Measurements from ENCODE around the gene ANKFN1. TPM values are rescaled to one million over a fixed set of nuclear protein-coding genes. Genes with fewer than 3 reads are reported as not detected.

ANKFN1 gene
- total RNA-seq, 1 experiment from 2014 or later, result 0.10 TPM

DNA sequence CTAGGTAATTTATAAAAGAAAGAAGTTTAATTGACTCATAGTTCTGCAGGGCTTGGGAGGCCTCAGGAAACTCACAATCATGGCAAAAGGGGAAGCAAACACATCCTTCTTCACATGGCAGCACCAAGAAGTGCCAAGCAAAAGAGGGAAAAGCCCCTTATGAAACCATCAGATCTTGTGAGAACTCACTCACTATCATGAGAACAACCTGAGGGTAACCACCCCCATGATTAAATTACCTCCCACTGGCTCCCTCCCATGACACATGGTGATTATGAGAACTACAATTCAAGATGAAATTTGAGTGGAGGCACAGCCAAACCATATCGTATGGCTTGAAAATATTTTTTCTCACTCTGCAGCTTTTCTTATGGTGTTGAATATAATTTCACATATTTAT lies 151.7 kb downstream of the ANKFN1 start:
- no peak for DNase-seq (ENCODE audit: low read depth)
- in situ Hi-C loops (cut with HindIII; ENCODE audit: low pct_unique_long_range_greater_than_20kb, low sequenced_read_pairs), result no loop called here

DNA sequence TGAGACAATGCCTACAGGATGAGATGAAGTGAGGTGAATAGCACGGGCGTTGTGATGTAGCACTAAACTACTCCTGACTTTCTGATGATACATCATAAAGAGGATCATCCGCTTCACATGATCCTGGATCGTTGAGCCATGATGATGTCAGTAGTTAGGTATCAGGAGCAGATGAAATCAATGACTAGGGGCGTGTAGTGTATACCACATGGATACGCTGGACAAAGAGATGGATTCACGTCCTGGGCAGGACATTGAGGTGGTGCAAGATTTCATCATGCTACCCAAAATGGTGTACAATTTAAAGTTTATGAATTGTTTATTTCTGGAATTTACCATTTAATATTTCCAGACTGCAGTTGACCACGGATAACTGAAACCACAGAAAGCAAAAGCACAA lies 156.6 kb downstream of the ANKFN1 start:
- no peak for DNase-seq (ENCODE audit: low read depth)
- in situ Hi-C loops (cut with HindIII; ENCODE audit: low pct_unique_long_range_greater_than_20kb, low sequenced_read_pairs), result no loop called here

DNA sequence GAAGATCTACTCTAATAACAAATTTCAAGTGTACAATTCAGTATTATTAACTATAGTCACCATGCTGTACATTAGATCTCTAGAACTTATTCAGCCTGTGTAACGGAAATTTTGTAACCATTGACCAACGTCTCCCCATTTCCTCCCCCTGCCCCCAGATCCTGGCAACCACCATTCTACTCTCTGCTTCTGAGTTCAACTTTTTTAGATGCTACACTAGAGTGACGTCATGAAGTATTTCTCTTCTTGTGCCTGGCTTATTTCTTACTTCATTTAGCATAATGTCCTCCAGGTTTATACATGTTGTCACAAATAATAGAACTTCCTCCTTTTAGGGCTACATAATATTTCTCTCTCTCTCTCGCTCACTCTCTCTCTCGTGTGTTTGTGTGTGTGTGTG lies 157.5 kb downstream of the ANKFN1 start:
- no peak for DNase-seq (ENCODE audit: low read depth)
- in situ Hi-C loops (cut with HindIII; ENCODE audit: low pct_unique_long_range_greater_than_20kb, low sequenced_read_pairs), result no loop called here

DNA sequence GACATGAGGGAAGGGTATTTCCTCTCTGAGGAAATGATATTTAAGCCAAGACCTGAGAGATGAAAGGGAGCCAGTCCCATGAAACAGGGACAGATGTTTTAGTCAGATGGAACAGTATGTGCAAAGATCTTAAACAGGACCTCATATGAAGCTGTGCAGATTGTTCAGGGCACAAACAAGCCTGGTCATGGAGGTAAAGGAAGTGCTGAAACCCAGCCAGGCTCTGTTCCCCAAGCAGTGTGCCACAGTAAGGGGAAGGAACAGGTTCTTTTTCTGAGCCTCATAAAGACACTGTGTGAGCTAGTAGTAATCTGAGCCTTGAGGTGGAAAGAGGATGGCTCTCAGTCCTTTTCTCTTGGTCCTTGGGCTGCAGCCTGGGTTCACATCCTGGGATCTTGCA lies 159.9 kb downstream of the ANKFN1 start:
- DNase-seq (ENCODE audit: low read depth), result no peak
- in situ Hi-C loops (cut with HindIII; ENCODE audit: low pct_unique_long_range_greater_than_20kb, low sequenced_read_pairs), result no loop called here

DNA sequence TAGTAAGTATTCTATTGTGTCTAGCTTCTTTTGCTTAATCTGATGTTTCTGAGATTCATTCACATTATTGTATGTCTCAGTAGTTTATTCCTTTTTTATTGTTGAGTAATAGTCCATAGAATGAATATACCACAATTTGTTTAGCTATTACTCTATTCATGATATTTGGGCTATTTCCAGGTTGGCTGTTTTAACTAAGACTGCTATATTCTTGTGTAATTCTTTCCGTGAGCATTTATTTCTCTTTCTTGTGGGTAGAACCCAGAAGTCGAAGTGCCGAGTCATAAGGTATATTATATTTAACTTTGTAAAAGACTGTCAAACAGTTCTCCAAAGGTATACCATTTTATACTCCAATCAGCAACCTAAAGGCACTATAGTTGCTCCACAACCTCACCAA lies 160.8 kb downstream of the ANKFN1 start:
- in situ Hi-C loops (cut with HindIII; ENCODE audit: low pct_unique_long_range_greater_than_20kb, low sequenced_read_pairs), result no loop called here
- DNase-seq (ENCODE audit: low read depth), result no peak

DNA sequence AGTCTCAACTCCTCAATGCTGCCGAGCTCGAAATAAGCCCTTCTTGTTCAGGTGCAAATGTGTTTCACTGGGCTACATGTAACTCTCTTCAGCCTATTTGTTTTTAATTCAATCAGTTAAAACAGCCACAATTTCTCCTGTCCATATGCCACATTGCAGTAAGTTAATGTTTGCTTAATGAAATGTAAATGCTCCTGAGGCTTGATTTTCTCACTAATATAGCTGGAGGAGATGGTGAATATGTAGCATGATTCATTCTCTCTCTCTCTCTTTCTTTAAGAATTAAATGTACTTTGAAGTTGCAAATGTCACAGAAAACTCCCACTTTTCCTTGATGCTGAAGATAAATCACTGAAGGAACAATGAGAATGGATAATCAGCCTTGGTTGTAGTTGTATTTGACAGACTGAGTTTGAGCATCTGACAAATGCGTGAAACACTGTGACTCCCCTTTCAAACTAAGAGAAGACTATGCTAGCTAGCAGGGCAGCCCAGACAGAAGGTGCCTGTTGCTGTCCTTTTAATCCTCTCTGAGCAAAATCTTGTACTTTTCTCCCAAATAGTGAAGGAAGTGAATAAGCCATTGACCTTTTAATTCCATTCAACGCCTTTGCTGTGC lies 161.8 kb downstream of the ANKFN1 start:
- in situ Hi-C loops (cut with HindIII; ENCODE audit: low pct_unique_long_range_greater_than_20kb, low sequenced_read_pairs), result no loop called here

DNA sequence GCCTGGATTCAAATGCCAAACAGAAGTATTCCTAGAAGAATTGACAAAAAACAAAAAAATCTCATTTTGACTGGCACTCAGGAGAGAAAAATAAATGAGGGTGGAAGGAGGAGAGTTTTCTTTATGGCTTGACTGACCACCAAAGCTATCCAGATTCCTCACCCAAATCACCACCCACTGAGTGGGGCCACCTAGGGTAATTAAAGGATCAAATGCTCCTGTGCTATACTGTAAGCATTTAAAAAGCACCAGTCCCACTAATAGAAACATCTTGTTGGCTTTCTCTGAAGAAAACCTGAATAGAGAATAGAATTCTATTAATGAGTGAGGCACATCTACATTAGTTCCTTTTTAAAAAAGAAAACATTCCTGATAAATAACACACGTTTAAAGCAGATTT lies 163.3 kb downstream of the ANKFN1 start:
- in situ Hi-C loops (cut with HindIII; ENCODE audit: low pct_unique_long_range_greater_than_20kb, low sequenced_read_pairs), result no loop called here
- DNase-seq (ENCODE audit: low read depth), result no peak

More for the DNA sequence above, 161.8 kb downstream of the ANKFN1 start:
- DNase-seq (ENCODE audit: low read depth), result no peak

DNA sequence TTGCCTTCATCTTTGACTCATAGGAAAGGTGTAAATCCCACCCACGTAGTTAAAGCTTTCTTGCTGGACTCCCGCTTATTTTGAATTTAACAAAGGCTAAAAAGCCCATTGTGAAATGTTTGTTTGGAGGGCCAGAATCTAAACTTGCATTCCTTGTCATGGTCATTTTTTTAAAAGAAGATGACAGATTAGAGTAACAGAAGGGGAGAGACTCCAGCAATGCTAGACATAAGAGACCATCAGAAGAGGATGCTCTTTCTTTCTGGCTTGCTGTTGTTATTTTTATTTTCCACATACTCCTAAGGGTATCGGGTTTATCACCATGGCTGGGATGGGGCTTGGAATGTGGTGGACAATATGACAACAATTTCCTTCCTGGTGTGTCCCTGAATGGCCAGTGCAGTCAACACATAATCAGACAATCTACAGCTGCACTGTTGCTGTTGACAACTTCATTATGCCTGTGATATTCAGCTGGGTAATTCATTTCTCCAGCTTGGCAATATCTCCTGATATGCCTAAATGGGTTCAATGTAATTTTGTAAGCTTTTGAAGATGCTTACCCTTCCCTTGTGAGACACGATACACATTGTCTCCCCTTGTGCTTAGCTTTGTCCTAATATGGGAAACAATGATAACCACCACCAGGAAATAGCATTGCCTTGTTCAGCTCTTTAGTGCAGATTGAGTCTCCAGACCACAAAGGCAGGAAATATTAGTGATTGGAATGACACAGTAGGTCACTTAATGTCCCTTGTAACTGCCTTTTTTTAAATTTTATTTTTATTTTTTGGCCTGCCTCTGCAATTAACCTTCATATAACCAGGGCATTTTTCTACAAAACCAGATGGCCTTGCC lies 164.3 kb downstream of the ANKFN1 start:
- in situ Hi-C loops (cut with HindIII; ENCODE audit: low pct_unique_long_range_greater_than_20kb, low sequenced_read_pairs), result no loop called here
- no peak for DNase-seq (ENCODE audit: low read depth)

DNA sequence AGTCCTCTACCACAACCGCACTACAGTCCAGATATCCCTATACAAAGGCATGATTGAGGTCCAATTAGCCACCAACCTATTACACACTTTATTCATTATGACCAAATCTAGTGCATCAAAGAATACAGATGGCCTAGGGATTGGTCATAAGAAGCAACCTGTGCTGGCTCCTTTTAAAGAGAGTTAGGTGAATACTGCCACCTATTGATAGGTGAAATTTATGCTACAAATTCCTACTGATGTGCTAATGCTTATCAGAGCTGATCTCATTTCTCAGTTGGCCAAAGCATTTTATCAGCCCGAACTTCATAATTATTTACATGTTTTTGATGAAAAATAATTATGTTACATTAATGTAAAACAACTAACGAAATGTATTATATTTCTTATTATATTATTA lies 166.3 kb downstream of the ANKFN1 start:
- DNase-seq (ENCODE audit: low read depth), result peak; percentile 14
- in situ Hi-C loops (cut with HindIII; ENCODE audit: low pct_unique_long_range_greater_than_20kb, low sequenced_read_pairs), result no loop called here

DNA sequence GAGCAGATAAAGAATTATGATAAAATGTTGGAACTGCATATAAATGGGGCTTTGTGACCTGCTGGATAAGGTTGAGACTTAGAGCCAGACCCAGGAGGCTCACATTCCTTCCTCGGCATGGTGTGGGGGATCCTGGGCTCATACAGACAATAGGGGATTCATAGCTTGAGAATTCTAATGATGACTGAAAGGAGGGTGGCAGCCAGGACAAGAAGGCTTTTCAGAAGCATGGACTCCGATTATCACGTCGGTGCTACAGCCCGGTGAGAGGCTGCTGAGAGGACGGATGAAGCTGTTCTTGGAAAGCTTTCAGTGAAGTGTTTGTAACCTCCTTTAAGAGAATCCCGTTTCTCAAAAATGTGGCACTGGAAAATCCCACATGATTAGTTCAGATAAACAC lies 167.2 kb downstream of the ANKFN1 start:
- in situ Hi-C loops (cut with HindIII; ENCODE audit: low pct_unique_long_range_greater_than_20kb, low sequenced_read_pairs), result no loop called here
- DNase-seq (ENCODE audit: low read depth), result no peak

DNA sequence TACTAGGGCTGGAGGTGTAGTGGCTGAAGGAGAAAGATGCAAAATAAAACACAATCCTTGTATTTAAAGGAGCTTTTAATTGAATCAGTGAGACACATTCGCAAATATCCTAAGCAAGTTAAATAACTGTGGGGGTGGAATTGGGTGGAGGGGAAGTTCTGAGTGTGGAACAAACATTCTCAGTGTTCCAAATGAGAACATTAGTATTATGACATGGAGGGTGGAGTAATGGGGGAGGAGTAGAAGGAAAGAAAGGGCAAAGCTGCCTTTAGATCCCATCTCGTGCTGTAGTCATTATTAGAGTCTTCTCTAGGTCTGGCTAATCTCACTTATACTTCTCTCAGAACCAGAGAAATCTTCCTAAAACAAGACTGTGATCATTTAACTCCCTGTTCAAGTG lies 169.7 kb downstream of the ANKFN1 start:
- DNase-seq (ENCODE audit: low read depth), result no peak
- in situ Hi-C loops (cut with HindIII; ENCODE audit: low pct_unique_long_range_greater_than_20kb, low sequenced_read_pairs), result no loop called here

DNA sequence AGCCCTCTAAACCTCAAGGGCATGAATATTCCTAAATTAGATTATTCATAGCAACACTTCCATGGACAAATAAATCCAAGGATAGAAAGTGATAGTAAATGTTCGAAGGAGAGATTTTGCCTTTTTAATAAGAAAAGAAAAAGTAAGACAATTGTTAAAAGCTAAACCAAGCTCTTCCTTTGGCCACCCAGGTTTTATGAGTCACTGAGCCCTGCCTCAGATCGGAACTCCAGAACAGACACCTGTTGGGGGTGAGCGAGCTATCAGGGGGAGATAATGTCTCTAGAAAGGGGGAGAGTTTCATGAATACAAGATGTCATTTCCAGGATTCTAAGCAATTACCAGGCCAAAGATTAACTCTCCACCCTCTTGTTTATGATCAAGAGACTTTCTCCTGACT lies 171.4 kb downstream of the ANKFN1 start:
- in situ Hi-C loops (cut with HindIII; ENCODE audit: low pct_unique_long_range_greater_than_20kb, low sequenced_read_pairs), result no loop called here

DNA sequence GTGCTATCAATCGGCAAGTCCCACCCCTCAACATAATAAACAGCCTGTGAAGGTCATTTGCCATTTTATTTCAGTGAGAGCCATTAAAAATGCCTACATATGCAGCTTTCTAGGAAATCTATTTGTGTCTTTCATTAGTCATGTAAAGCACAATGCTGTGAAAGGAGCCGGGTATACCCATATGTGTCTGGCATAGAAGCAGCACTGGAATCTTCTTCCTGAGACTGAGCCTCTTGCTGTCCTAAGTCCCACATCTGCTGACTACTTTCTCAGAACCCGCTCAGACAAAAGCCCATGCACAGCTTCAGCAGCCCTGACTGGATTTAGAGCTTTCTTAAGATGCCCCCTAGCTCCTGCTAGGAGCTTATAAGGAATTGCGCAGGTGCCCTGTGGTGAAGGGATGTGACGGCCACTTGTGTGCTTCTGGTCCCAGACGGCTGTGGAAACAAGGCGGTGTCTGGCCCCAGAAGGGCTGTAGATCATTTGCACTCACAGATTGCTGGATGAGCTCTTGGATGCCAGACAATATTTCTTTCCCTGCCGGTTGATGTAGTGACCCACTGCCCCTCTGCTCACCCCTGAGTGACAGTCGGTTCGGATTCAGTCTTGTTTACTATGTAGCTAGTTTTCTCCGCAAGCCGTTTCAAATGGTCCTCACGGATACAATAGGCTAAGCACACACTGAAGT lies 172.2 kb downstream of the ANKFN1 start:
- no peak for DNase-seq (ENCODE audit: low read depth)
- in situ Hi-C loops (cut with HindIII; ENCODE audit: low pct_unique_long_range_greater_than_20kb, low sequenced_read_pairs), result no loop called here

More for the DNA sequence above, 171.4 kb downstream of the ANKFN1 start:
- no peak for DNase-seq (ENCODE audit: low read depth)

DNA sequence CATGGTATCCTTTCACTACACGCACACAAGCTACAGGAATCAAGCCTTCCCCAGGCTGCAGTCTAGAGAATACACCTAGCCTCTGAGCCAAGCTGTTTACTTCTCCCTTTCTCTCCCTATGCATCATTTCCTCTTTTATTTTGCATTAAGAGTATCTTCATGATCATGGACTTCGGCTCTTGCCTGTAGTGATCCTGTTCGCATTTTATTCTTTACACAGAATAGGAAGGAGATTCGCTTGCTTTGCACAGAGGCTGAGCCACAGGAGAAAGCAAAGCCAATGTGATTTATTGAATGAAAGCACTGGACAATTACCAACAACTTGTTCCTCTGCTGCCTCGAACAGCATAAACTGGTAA lies 172.7 kb downstream of the ANKFN1 start:
- in situ Hi-C loops (cut with HindIII; ENCODE audit: low pct_unique_long_range_greater_than_20kb, low sequenced_read_pairs), result no loop called here
- DNase-seq (ENCODE audit: low read depth), result no peak

DNA sequence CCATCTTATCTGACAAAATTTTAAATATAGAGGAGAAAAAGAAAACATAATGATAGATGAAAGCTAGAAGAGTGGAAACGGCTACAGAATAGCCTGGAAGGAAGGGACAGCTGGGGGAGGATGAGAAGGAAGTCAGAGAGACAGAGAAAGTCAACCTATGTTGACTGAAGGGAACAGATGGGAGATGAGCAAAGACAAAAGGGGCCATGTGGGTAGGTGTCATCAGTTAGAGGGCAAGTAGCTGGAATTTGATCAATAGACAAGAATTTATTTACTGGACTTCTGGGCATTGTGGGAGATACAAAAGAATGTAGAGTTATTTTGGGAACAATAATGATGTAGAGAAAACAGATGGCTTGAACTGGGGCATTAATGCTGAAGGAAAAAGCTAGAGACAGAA lies 194.4 kb downstream of the ANKFN1 start:
- in situ Hi-C loops (cut with HindIII; ENCODE audit: low pct_unique_long_range_greater_than_20kb, low sequenced_read_pairs), result no loop called here
- DNase-seq (ENCODE audit: low read depth), result no peak

DNA sequence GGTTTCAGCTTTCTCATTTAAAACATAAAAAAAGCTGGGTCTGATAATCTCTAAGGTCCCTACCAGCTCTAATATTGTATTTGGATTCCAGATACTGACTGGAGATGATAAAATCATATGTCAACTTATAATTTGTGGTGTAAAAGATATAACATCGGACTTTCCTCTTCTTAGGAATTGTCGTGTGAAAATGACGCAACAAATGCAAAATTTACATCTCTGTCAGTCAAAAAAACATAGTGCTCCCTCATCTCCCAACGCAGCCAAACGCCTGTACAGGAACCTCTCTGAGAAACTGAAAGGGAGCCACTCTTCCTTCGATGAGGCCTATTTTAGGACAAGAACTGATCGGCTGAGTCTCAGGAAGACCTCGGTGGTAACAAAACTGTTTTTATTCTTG lies 197.3 kb downstream of the ANKFN1 start:
- in situ Hi-C loops (cut with HindIII; ENCODE audit: low pct_unique_long_range_greater_than_20kb, low sequenced_read_pairs), result no loop called here
- no peak for DNase-seq (ENCODE audit: low read depth)

DNA sequence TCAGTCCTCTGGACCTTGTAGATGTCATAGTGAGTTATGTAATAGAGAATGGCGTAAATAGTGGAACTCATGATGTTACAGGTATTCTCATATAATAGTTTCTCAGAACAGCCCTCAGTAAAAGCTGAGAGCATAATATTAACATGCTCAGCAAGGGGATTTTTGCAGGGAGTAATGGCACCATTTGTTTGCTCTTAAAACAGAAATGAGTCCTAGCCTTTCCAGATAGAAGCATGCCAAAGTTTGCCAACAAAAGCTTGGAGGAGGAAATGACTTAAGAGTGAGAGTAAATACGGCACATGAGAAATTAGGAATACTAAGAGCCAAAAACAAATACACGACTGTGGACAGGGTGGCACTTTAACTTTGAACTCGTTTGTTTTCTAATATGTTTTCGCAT lies 198.4 kb downstream of the ANKFN1 start:
- in situ Hi-C loops (cut with HindIII; ENCODE audit: low pct_unique_long_range_greater_than_20kb, low sequenced_read_pairs), result no loop called here
- DNase-seq (ENCODE audit: low read depth), result no peak

DNA sequence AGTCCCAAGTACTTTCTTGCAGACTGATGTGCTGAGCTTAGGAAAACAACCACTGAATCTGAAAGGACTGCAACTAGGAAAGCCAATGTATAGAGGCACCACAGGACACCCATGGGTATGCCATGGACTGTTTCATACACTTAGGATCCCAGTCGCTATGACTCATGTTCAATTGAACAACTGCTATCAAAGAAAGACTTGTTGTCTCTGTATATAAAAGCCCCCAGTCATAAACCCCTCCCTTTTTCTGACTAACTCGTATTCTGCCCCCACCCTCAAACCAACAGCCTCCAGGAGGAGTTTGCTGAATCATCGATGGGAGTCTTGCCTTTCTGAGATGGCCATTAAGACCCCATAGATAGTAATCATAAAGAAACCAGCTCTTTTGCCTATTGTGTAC lies 205.4 kb downstream of the ANKFN1 start:
- DNase-seq (ENCODE audit: low read depth), result peak; percentile 8
- in situ Hi-C loops (cut with HindIII; ENCODE audit: low pct_unique_long_range_greater_than_20kb, low sequenced_read_pairs), result no loop called here

DNA sequence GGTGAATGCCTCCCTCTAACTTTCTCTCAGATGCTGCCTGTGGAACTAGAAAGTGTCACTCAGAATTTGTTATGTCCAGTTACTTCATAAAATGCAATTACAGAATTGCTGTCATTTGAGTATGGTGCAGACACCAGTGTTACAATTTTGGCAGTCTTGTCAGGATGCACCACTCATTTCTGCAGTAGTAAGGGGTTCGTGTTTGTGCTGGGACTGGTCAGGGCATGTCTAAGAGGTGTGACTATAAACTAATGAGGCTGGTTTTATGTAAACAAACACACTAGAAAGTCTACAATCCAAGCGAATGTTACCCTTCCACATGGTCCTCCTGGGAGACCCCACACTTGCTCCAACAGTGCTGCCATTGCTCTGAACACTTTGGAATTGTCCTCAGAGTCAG lies 206.2 kb downstream of the ANKFN1 start:
- in situ Hi-C loops (cut with HindIII; ENCODE audit: low pct_unique_long_range_greater_than_20kb, low sequenced_read_pairs), result no loop called here
- no peak for DNase-seq (ENCODE audit: low read depth)

All from Caki2 (cell line).